Measurements from ENCODE around the gene EXD3. TPM values are rescaled to one million over a fixed set of nuclear protein-coding genes. Genes with fewer than 3 reads are reported as not detected.

The EXD3 gene
- total RNA-seq, 3 donors from 2014 or later = 7.7 to 28.7 (median 20.6) TPM

- Histone ChIP-seq H3K36me3 (no peaks in the 10 kb centered on the region), H3K27ac (no peak overlapping the region), H3K27me3 (no peaks in the 10 kb centered on the region), H3K4me1 (no peaks in the 10 kb centered on the region), H3K9me3 (no peaks in the 10 kb centered on the region), H3K4me3 (no peak overlapping the region)
- intact Hi-C loops (cut with DNase I; ENCODE audit: low total_unique reads) = no loop called here
- TF ChIP-seq, protein P1, sequence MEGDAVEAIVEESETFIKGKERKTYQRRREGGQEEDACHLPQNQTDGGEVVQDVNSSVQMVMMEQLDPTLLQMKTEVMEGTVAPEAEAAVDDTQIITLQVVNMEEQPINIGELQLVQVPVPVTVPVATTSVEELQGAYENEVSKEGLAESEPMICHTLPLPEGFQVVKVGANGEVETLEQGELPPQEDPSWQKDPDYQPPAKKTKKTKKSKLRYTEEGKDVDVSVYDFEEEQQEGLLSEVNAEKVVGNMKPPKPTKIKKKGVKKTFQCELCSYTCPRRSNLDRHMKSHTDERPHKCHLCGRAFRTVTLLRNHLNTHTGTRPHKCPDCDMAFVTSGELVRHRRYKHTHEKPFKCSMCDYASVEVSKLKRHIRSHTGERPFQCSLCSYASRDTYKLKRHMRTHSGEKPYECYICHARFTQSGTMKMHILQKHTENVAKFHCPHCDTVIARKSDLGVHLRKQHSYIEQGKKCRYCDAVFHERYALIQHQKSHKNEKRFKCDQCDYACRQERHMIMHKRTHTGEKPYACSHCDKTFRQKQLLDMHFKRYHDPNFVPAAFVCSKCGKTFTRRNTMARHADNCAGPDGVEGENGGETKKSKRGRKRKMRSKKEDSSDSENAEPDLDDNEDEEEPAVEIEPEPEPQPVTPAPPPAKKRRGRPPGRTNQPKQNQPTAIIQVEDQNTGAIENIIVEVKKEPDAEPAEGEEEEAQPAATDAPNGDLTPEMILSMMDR (IDR thresholded peaks at IDR 0.05) = no peak
- TF ChIP-seq POLR2AphosphoS5 (IDR thresholded peaks at IDR 0.05) (no peak), POLR2A (IDR thresholded peaks at IDR 0.05) (no peak)
- no peak for DNase-seq (ENCODE audit: low spot score in 2 of 2)
Measured at GRCh38 chr9:137374131-137374845, 48.7 kb downstream of the EXD3 start.

- Histone ChIP-seq H3K27me3 (no peaks in the 10 kb centered on the region), H3K36me3 (no peaks in the 10 kb centered on the region), H3K4me1 (no peaks in the 10 kb centered on the region), H3K4me3 (no peak overlapping the region), H3K9me3 (no peaks in the 10 kb centered on the region), H3K27ac (no peak overlapping the region)
- no peak for DNase-seq (ENCODE audit: low spot score in 2 of 2)
- TF ChIP-seq, protein P1 (IDR thresholded peaks at IDR 0.05) = no peak
- no peak for TF ChIP-seq POLR2AphosphoS5 (IDR thresholded peaks at IDR 0.05)
- no peak for TF ChIP-seq POLR2A (IDR thresholded peaks at IDR 0.05)
- intact Hi-C loops (cut with DNase I; ENCODE audit: low total_unique reads) = no loop called here
Measured at GRCh38 chr9:137373611-137373980, 49.4 kb downstream of the EXD3 start.

GRCh38 chr9:137372693-137373610 is 50.0 kb downstream of the EXD3 start:
- no peaks in the 10 kb centered on the region for H3K36me3 ChIP-seq
- intact Hi-C loops (cut with DNase I; ENCODE audit: low total_unique reads) = no loop called here
- H3K4me1 ChIP-seq = no peaks in the 10 kb centered on the region
- no peak overlapping the region for H3K27ac ChIP-seq
- no peaks in the 10 kb centered on the region for H3K27me3 ChIP-seq
- no peak overlapping the region for H3K4me3 ChIP-seq
- no peak for DNase-seq (ENCODE audit: low spot score in 2 of 2)
- H3K9me3 ChIP-seq = no peaks in the 10 kb centered on the region
- TF ChIP-seq POLR2A (IDR thresholded peaks at IDR 0.05) (no peak), POLR2AphosphoS5 (IDR thresholded peaks at IDR 0.05) (no peak)
- TF ChIP-seq, protein P1 (IDR thresholded peaks at IDR 0.05) = no peak

- no peak for TF ChIP-seq POLR2A (IDR thresholded peaks at IDR 0.05)
- TF ChIP-seq, protein P1 (IDR thresholded peaks at IDR 0.05) = no peak
- TF ChIP-seq POLR2AphosphoS5 (IDR thresholded peaks at IDR 0.05) = no peak
- Histone ChIP-seq H3K27me3 (no peaks in the 10 kb centered on the region), H3K4me3 (no peak overlapping the region), H3K4me1 (no peaks in the 10 kb centered on the region), H3K9me3 (no peaks in the 10 kb centered on the region), H3K36me3 (no peaks in the 10 kb centered on the region), H3K27ac (no peak overlapping the region)
- no peak for DNase-seq (ENCODE audit: low spot score in 2 of 2)
- intact Hi-C loops (cut with DNase I; ENCODE audit: low total_unique reads) = no loop called here
Measured at GRCh38 chr9:137371946-137372651, 50.9 kb downstream of the EXD3 start.

Data from breast epithelium (tissue), 4 donors.